Neural cell (in vitro differentiated cells): ENCODE measurements around the gene MYO7A.

Source experiments
- CTCF ChIP-seq: fragments of 450-650 bp; IDR thresholded peaks from 2 replicates; pipeline ENCODE4 v1.5.1; 2014; ENCODE audit warnings: antibody characterized with exemption, mild to moderate bottlenecking, moderate library complexity; ENCODE audit not compliant: poor library complexity, severe bottlenecking
- POLR2AphosphoS5 ChIP-seq: IDR thresholded peaks from 2 replicates; pipeline ENCODE4 v1.6.1; 2012
- SMC3 ChIP-seq: fragments of 450-650 bp; conservative IDR thresholded peaks from 2 replicates; pipeline ENCODE4 v1.6.1; 2014; ENCODE audit warnings: antibody characterized with exemption, mild to moderate bottlenecking, moderate library complexity; ENCODE audit not compliant: poor library complexity

- TF ChIP-seq POLR2AphosphoS5 (no peak), CTCF (no peak), SMC3 (no peak)
These were observed 34.8 kb upstream of the MYO7A start for GRCh38 chr11:77093056-77093891.
